Duodenal mucosa (tissue), 2 donors: ENCODE results near the gene MYL4.
A peak's percentile ranks its signal among the peaks of the same experiment; 100 is the strongest.
"Not testable (repeated sequence)": the region's sequence is repeated elsewhere in the genome, so short reads cannot be mapped to it uniquely, and the experiment has no call there.

Source experiments
- H3K27ac ChIP-seq: one replicate; pipeline ENCODE4 v1.7.0; 2013; ENCODE audit warnings: low read depth, low read length
- H3K27me3 ChIP-seq, 2 donors: one replicate each; pipeline ENCODE4 v1.7.0; 2013; ENCODE audit warnings: low read length in 2 of 2, control low read depth in 1 of 2; ENCODE audit not compliant: insufficient read depth in 2 of 2, control insufficient read depth in 1 of 2
- H3K36me3 ChIP-seq, 2 donors: one replicate each; pipeline ENCODE4 v1.7.0; 2013; ENCODE audit warnings: low read length in 2 of 2, control low read depth in 1 of 2; ENCODE audit not compliant: insufficient read depth in 2 of 2, control insufficient read depth in 1 of 2
- H3K4me1 ChIP-seq, 2 donors: one replicate each; pipeline ENCODE4 v1.7.0; 2013; ENCODE audit warnings: low read length in 2 of 2, control low read depth in 1 of 2; ENCODE audit not compliant: insufficient read depth in 2 of 2, control insufficient read depth in 1 of 2
- H3K4me3 ChIP-seq, 2 donors: one replicate each; pipeline ENCODE4 v1.7.0; 2013; ENCODE audit warnings: low read length in 2 of 2, low read depth in 1 of 2
- H3K9ac ChIP-seq, 2 donors: one replicate each; pipeline ENCODE4 v1.7.0; 2013; ENCODE audit warnings: low read length in 2 of 2, low read depth in 1 of 2
- H3K9me3 ChIP-seq, 2 donors: one replicate each; pipeline ENCODE4 v1.7.0; 2013; ENCODE audit warnings: low read length in 2 of 2, control low read depth in 1 of 2; ENCODE audit not compliant: control insufficient read depth in 1 of 2

The MYL4 gene

DNA sequence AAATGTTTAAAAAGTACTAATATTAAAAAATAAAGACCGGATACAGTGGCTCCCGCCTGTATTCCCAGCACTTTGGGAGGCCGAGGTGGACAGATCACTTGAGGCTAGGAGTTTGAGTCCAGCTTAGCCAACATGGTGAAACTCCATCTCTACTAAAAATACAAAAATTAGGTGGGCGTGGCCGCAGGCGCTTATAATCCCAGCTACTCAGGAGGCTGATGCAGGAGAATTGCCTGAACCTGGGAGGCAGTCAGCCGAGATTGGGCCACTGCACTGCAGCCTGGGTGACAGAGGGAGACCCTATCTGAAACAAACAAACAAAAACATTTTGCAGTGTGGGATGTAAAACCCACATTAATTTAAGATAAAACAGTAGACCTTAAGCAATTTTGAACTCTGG, 31.9 kb upstream of the MYL4 start:
- H3K9me3 ChIP-seq, result no peaks in the 10 kb centered on the region
- peaks cover 0 to under 1% of the 10 kb centered on the region in 2 donors for H3K4me1 ChIP-seq
- no peak overlapping the region for H3K9ac ChIP-seq
- no peak overlapping the region for H3K27ac ChIP-seq
- no peak overlapping the region for H3K4me3 ChIP-seq
- H3K27me3 ChIP-seq, result no peaks in the 10 kb centered on the region
- peaks cover 4 to 18% of the 10 kb centered on the region in 2 donors for H3K36me3 ChIP-seq

GRCh38 chr17:47179141-47179540, 30.0 kb upstream of the MYL4 start:
- H3K36me3 ChIP-seq, result peaks cover 4 to 18% of the 10 kb centered on the region in 2 donors
- no peaks in the 10 kb centered on the region for H3K9me3 ChIP-seq
- H3K4me1 ChIP-seq, result peaks cover 7% of the 10 kb centered on the region in 2 donors
- no peaks in the 10 kb centered on the region for H3K27me3 ChIP-seq
- no peak overlapping the region for H3K27ac ChIP-seq
- no peak overlapping the region for H3K9ac ChIP-seq
- H3K4me3 ChIP-seq, result no peak overlapping the region

- Histone ChIP-seq H3K9ac (no peak overlapping the region), H3K27me3 (no peaks in the 10 kb centered on the region), H3K27ac (no peak overlapping the region), H3K4me1 (peaks cover 7% of the 10 kb centered on the region in 2 donors), H3K36me3 (peaks cover 4 to 18% of the 10 kb centered on the region in 2 donors), H3K4me3 (no peak overlapping the region), H3K9me3 (no peaks in the 10 kb centered on the region)
Measured at GRCh38 chr17:47180337-47180736, 28.8 kb upstream of the MYL4 start.

- H3K9ac ChIP-seq, H3K4me3 ChIP-seq, H3K27me3 ChIP-seq, H3K9me3 ChIP-seq, H3K27ac ChIP-seq: not testable (repeated sequence)
- H3K4me1 ChIP-seq, result peaks cover 7 to 10% of the 10 kb centered on the region in 2 donors
- H3K36me3 ChIP-seq, result peaks cover 4 to 14% of the 10 kb centered on the region in 2 donors
Measured at GRCh38 chr17:47180988-47181387, 28.2 kb upstream of the MYL4 start.

GRCh38 chr17:47184681-47185080, 24.5 kb upstream of the MYL4 start:
- H3K9ac ChIP-seq, result no peak overlapping the region
- H3K4me3 ChIP-seq, result no peak overlapping the region
- H3K27me3 ChIP-seq, result no peaks in the 10 kb centered on the region
- no peaks in the 10 kb centered on the region for H3K9me3 ChIP-seq
- H3K36me3 ChIP-seq, result peaks cover 4 to 5% of the 10 kb centered on the region in 2 donors
- peaks cover 14 to 32% of the 10 kb centered on the region in 2 donors for H3K4me1 ChIP-seq
- no peak overlapping the region for H3K27ac ChIP-seq

- Histone ChIP-seq H3K27ac (peak overlapping the region; percentile 90), H3K9me3 (no peaks in the 10 kb centered on the region), H3K4me1 (peaks cover 7 to 29% of the 10 kb centered on the region in 2 donors), H3K4me3 (peak overlapping the region; percentile 94 to 97), H3K27me3 (no peaks in the 10 kb centered on the region), H3K9ac (peak overlapping the region; percentile 98 to 99), H3K36me3 (no peaks in the 10 kb centered on the region)
Measured at GRCh38 chr17:47188271-47188875, 20.8 kb upstream of the MYL4 start.

DNA sequence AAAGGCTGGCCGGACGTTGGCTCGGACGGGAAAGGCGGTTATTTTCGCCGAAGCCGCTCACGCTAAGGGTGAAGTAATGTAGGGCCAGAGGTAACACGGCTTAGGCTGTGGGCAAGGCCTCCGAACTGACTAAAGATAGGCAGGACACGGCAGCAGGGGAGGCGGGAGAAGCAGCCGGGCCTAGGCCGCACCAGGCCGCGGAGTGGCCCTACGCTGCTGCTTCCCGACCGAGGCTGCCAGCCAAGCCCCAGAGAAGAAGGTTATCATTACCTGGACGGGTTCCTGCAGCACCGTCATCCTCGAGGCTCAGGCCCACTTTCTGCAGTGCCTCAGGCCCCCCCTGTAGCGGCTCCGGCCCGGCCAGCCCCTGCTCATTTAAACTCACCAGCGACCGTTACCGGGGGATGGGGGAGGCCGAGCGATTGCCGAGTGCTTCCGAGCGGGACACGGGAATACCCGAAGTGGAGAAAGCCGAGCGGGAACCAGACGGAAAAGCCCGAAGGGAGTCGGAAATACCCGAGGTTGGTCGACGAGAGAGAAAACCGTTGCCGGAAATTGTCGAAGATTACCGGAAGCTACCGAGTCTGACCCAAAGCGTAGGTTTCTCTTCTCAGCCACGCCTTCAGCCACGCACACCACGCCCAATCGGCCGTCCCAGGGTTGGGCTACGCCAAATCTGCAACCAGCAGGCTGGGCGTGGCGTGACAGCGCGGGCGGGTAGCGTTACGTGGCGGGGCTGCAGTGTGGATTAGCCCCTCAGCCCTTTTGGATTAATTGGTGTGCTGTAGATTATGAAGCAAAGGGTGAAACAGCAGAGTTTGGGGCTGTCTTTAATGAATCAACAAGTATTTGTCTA, 20.0 kb upstream of the MYL4 start, which contains the start of gene CDC27:
TSS of gene CDC27 (minus strand) at position 420 of the 856 bp plus-strand sequence. CDS start at position 297, 123 bp downstream.
- no peaks in the 10 kb centered on the region for H3K36me3 ChIP-seq
- no peaks in the 10 kb centered on the region for H3K27me3 ChIP-seq
- peak within 1 kb of the TSS; percentile 94 to 97 for H3K4me3 ChIP-seq
- H3K9me3 ChIP-seq, result no peaks in the 10 kb centered on the region
- H3K4me1 ChIP-seq, result peaks cover 7 to 29% of the 10 kb centered on the region in 2 donors
- H3K27ac ChIP-seq, result peak within 1 kb of the TSS; percentile 90
- H3K9ac ChIP-seq, result peak within 1 kb of the TSS; percentile 98 to 99

DNA sequence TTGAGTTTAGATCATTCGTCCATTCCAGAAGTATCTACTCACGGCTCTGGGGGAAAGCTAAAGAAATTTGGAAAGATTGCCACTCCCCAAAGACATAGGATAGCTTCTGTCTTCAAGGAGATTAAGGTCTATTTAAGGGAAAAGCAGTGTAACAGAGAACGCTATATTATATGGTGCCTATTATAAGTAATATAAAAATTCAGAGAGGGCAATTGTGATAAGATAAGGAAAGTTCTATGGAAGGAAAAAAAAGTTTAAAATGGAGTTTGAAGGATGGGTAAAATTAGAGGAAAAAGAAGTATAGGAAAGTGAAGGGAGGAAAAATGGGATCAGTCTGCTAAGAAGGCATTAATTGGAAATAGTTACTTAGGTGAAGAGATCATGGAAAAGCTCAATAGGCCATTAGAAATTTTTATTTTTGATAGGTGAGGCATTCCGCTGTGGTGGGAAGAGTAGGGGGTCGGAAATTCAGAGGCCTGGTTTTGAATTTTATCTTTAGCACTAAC, 19.4 kb upstream of the MYL4 start:
- H3K4me1 ChIP-seq, result peaks cover 7 to 29% of the 10 kb centered on the region in 2 donors
- H3K9ac ChIP-seq, result peak overlapping the region; percentile 48 to 98
- H3K4me3 ChIP-seq, result peak overlapping the region; percentile 70 to 97
- no peaks in the 10 kb centered on the region for H3K9me3 ChIP-seq
- H3K36me3 ChIP-seq, result no peaks in the 10 kb centered on the region
- no peaks in the 10 kb centered on the region for H3K27me3 ChIP-seq
- no peak overlapping the region for H3K27ac ChIP-seq

- Histone ChIP-seq H3K9ac (peak overlapping the region in 1 of 2 donors; percentile 98), H3K4me1 (peaks cover 7 to 29% of the 10 kb centered on the region in 2 donors), H3K9me3 (no peaks in the 10 kb centered on the region), H3K27ac (no peak overlapping the region), H3K4me3 (no peak overlapping the region), H3K36me3 (no peaks in the 10 kb centered on the region), H3K27me3 (no peaks in the 10 kb centered on the region)
Measured at GRCh38 chr17:47190243-47190642, 18.9 kb upstream of the MYL4 start.

DNA sequence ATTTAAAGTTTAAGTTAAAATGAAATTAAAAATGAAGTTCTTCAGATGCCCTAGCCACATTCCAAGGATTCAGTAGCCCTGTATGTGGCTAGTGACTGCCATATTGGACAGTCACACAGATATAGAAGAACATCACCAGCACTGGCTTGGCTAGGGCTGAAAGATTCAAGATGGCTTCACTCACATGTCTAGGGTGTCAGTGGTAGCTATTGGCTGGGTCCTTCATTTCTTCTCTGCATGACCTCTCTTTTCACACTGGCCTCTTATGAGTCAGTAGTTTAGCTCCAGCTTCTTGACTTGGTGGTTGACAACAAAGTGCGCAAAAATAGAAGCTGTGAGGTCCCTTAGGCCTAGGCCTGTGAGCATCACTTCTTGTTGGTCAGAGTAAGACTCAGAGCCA, 18.4 kb upstream of the MYL4 start:
- Histone ChIP-seq H3K36me3 (no peaks in the 10 kb centered on the region), H3K4me1 (peaks cover 7 to 28% of the 10 kb centered on the region in 2 donors), H3K9ac (no peak overlapping the region), H3K9me3 (no peaks in the 10 kb centered on the region), H3K27ac (no peak overlapping the region), H3K4me3 (no peak overlapping the region), H3K27me3 (no peaks in the 10 kb centered on the region)
